Uterus (tissue), 4 donors: ENCODE data around the gene RAB14. TPM values are rescaled to one million over a fixed set of nuclear protein-coding genes. Genes with fewer than 3 reads are reported as not detected.

ENCODE experiments used
- DNase-seq, 2 donors: peaks; one replicate each; pipeline ENCODE4 v3.0.0-alpha.2; 2019 to 2020
- H3K27ac ChIP-seq, 2 donors: fragments of 200-600 bp; sonication (generic); 1 replicate in 1 of 2; 2 replicates in 1 of 2; pipeline ENCODE4 v1.5.1; 2016 to 2018
- H3K27me3 ChIP-seq, 2 donors: fragments of 200-600 bp; sonication (generic); one replicate each; pipeline ENCODE4 v1.5.1; 2018 to 2019; ENCODE audit warnings: control low read depth in 1 of 2
- H3K36me3 ChIP-seq, 2 donors: fragments of 200-600 bp; sonication (generic); one replicate each; pipeline ENCODE4 v1.5.1; 2019; ENCODE audit warnings: control low read depth in 1 of 2
- H3K4me1 ChIP-seq, 2 donors: fragments of 200-600 bp; sonication (generic); one replicate each; pipeline ENCODE4 v1.5.1; 2018 to 2019; ENCODE audit warnings: control low read depth in 1 of 2
- H3K4me3 ChIP-seq, 2 donors: fragments of 200-600 bp; sonication (generic); 1 replicate in 1 of 2; 2 replicates in 1 of 2; pipeline ENCODE4 v1.5.1; 2018 to 2019; ENCODE audit warnings: mild to moderate bottlenecking in 1 of 2
- H3K9me3 ChIP-seq, 2 donors: fragments of 200-600 bp; sonication (generic); one replicate each; pipeline ENCODE4 v1.5.1; 2019; ENCODE audit warnings: control low read depth in 1 of 2
- POLR2A ChIP-seq, 2 donors: fragments of 450-650 bp; IDR thresholded peaks; one replicate each; pipeline ENCODE4 v1.6.1; 2016; ENCODE audit warnings: antibody characterized with exemption in 2 of 2, mild to moderate bottlenecking in 1 of 2, moderate library complexity in 1 of 2
- intact Hi-C: fragments of 100-400 bp; cut with DNase I; formaldehyde crosslinking; loops from one replicate; pipeline ENCODE4 v1.15.1; 2023; ENCODE audit warnings: low total_unique reads
- total RNA-seq, 4 donors: library from RNA; depleted of rRNA in 3 of 4; stranded (reverse); fragments of >200 nt in 3 of 4; gene quantifications; one replicate each; pipeline versions ENCODE4 v1.1.0 to v1.2.4, GENCODE V29; 2014 to 2023
- TF ChIP-seq, protein P1 (sequence below), 4 experiments: fragments of 200-600 bp in 2 of 4; fragments of 450-650 bp in 2 of 4; sonication (generic) in 2 of 4; IDR thresholded peaks; one replicate each; pipeline ENCODE4 v1.5.1; 2016 to 2019; ENCODE audit warnings: antibody characterized with exemption in 4 of 4, mild to moderate bottlenecking in 2 of 4, moderate library complexity in 1 of 4
- donor health status: DM: yes; HTN: yes; CAD: no.

RAB14 gene
- total RNA-seq, 4 donors from 2014 or later, result 13.6 to 69.0 (median 52.9) TPM

DNA sequence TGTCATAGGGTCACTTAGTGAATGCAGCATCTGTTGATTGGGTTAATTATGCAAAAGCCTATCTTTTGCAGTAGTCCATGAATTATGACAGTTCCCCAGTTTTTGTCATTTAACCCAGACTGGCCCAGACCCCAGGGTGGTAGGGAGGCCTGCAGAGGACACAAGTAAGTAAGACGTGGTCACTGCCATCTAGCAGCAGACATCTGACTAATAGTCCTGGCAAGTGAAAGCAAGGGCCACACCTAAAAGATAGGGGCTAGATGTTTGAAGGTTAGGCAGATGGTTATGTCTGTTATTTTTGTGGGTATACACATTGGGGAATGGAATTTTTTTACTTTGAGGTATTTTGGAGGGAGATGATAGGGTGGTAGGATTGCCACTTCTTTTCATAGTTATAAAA lies 48.0 kb downstream of the RAB14 start:
- H3K27me3 ChIP-seq, result no peaks in the 10 kb centered on the region
- no peak overlapping the region for H3K4me3 ChIP-seq
- peaks cover 0 to 4% of the 10 kb centered on the region in 2 donors for H3K36me3 ChIP-seq
- H3K9me3 ChIP-seq, result no peaks in the 10 kb centered on the region
- no peak overlapping the region for H3K27ac ChIP-seq
- TF ChIP-seq POLR2A (IDR thresholded peaks at IDR 0.05), result no peak
- TF ChIP-seq, protein P1, sequence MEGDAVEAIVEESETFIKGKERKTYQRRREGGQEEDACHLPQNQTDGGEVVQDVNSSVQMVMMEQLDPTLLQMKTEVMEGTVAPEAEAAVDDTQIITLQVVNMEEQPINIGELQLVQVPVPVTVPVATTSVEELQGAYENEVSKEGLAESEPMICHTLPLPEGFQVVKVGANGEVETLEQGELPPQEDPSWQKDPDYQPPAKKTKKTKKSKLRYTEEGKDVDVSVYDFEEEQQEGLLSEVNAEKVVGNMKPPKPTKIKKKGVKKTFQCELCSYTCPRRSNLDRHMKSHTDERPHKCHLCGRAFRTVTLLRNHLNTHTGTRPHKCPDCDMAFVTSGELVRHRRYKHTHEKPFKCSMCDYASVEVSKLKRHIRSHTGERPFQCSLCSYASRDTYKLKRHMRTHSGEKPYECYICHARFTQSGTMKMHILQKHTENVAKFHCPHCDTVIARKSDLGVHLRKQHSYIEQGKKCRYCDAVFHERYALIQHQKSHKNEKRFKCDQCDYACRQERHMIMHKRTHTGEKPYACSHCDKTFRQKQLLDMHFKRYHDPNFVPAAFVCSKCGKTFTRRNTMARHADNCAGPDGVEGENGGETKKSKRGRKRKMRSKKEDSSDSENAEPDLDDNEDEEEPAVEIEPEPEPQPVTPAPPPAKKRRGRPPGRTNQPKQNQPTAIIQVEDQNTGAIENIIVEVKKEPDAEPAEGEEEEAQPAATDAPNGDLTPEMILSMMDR (IDR thresholded peaks at IDR 0.05), result no peak
- H3K4me1 ChIP-seq, result no peaks in the 10 kb centered on the region
- no peak for DNase-seq
- intact Hi-C loops, result no loop called here

DNA sequence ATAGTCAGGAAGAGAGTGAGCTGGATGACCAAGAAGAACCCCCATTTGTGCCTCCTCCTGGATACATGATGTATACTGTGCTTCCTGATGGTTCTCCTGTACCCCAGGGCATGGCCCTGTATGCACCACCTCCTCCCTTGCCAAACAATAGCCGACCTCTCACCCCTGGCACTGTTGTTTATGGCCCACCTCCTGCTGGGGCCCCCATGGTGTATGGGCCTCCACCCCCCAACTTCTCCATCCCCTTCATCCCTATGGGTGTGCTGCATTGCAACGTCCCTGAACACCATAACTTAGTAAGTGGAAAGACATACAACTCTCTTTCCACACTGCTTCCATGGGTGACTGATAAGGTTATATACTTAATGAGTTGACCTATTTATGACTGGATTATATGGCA lies 51.5 kb downstream of the RAB14 start:
- intact Hi-C loops, result no loop called here
- Histone ChIP-seq H3K9me3 (no peaks in the 10 kb centered on the region), H3K27ac (no peak overlapping the region), H3K4me3 (no peak overlapping the region), H3K27me3 (no peaks in the 10 kb centered on the region), H3K4me1 (no peaks in the 10 kb centered on the region), H3K36me3 (no peaks in the 10 kb centered on the region)
- TF ChIP-seq, protein P1 (IDR thresholded peaks at IDR 0.05), result no peak
- TF ChIP-seq POLR2A (IDR thresholded peaks at IDR 0.05), result no peak
- DNase-seq, result no peak

DNA sequence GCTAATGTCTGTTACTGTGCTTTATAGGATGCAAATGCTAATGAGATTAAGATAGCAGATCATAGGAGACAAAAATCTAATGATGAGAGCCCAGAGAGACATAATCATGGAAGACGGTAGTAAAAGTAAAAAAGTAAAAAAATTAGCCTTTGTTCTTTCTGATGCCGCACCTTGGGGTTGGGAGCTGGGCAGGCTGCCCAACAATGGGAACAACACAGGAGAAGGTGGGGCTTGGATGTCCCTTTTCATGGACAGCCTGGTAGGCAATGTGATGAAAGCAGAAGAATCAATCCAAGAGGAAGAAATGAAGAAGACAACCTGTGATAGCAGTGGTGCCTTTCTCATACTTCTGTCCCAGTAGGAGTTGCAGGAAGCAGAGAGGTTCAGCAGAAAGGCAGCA lies 57.2 kb downstream of the RAB14 start:
- Histone ChIP-seq H3K36me3 (no peaks in the 10 kb centered on the region), H3K4me3 (no peak overlapping the region), H3K27me3 (no peaks in the 10 kb centered on the region), H3K27ac (no peak overlapping the region), H3K4me1 (no peaks in the 10 kb centered on the region), H3K9me3 (no peaks in the 10 kb centered on the region)
- intact Hi-C loops, result no loop called here
- DNase-seq, result no peak
- TF ChIP-seq POLR2A (IDR thresholded peaks at IDR 0.05), result no peak
- TF ChIP-seq, protein P1 (IDR thresholded peaks at IDR 0.05), result no peak

DNA sequence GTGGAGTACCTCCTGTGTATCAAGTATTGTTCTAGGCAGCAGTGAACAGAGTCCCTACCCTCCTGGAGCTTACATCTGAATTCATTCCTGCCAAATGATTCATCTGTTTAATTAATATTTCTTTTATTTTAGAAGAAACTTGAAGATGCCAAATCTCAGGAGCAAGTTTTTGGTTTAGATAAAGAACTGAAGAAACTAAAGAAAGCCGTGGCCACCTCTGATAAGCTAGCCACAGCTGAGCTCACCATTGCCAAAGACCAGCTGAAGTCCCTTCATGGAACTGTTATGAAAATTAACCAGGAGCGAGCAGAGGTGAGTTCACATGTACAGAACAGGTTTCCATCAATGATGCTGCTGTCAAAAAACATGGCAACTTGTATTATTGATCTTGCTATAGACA lies 57.9 kb downstream of the RAB14 start:
- no peaks in the 10 kb centered on the region for H3K4me1 ChIP-seq
- no peak for TF ChIP-seq POLR2A (IDR thresholded peaks at IDR 0.05)
- TF ChIP-seq, protein P1 (IDR thresholded peaks at IDR 0.05), result no peak
- intact Hi-C loops, result no loop called here
- no peak overlapping the region for H3K27ac ChIP-seq
- no peaks in the 10 kb centered on the region for H3K27me3 ChIP-seq
- H3K36me3 ChIP-seq, result no peaks in the 10 kb centered on the region
- DNase-seq, result no peak
- no peaks in the 10 kb centered on the region for H3K9me3 ChIP-seq
- H3K4me3 ChIP-seq, result no peak overlapping the region

DNA sequence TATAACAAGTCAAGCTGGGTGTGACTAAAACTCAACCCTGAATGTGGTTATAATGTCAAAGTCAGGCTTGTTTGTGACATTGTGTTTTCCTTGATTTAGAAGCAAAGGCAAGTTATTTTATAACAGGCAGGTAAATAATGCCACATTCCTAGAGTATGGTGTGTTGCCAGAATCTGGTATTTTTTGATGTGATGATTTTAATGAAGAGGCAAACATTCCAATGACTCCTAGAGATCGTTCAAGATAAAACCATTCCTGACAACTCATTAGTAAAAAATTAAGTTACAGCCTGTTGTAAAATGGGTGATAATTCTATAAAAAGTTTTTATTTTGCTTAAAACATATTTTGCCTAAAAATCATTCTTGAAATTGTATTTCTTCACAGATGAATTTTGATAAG lies 60.0 kb downstream of the RAB14 start:
- TF ChIP-seq POLR2A (IDR thresholded peaks at IDR 0.05), result no peak
- TF ChIP-seq, protein P1 (IDR thresholded peaks at IDR 0.05), result no peak
- Histone ChIP-seq H3K9me3 (no peaks in the 10 kb centered on the region), H3K4me3 (no peak overlapping the region), H3K4me1 (no peaks in the 10 kb centered on the region), H3K27ac (no peak overlapping the region), H3K36me3 (no peaks in the 10 kb centered on the region), H3K27me3 (no peaks in the 10 kb centered on the region)
- intact Hi-C loops, result no loop called here
- no peak for DNase-seq
